ENCODE measurements around the gene MORC3.

DNA sequence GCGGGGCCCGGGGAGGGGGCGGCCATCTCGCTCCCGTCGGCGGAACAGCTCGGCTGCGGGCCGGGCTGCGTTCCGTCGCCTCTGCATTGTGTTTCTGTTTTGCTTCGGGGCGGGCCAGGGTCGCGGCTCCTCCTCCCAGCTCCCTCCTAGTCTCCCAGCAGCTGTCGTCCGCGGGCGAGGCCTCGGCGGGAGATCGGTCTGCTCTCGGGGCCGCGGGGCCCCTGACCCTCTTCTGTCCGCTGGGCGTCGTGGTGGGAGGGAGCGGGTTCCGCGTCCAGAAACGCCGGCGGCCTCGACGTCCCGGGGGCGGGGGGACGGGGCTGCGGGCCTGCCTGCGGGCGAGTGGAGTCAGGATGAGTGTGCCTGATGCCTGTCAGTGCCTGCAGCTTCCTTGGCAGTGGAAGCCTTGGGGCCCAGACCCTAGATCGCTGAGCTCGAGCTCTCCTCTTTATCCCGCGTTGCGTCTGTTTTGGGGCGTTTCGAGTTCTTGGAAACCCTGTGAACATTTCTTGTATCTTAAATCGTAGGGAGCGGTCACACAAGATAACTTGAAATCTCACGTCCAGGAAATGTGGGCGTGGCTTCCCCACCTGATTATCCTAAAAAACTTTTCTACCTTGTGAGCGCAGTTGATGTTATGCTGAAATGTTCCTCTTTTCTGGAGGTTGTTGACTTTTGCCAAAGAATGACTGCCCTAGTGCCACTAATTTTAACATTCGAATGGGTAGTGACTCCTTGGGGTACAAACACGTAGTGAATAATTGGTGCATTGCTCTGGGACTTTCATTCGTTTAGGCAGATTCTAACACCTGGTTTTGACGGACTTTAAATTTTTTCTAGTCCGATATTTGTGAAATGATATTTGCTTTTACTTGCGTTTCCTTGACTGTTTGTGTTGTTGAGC is 676 bp downstream of the MORC3 start:
- TF ChIP-seq POLR2A (IDR thresholded peaks at IDR 0.05) = no peak
- no peak for TF ChIP-seq CTCF (IDR thresholded peaks at IDR 0.05)
- peak in 2 of 3 donors; percentile 49 to 54 for TF ChIP-seq POLR2AphosphoS5 (IDR thresholded peaks at IDR 0.05)
